Measurements from ENCODE around the gene MPP3. TPM values are rescaled to one million over a fixed set of nuclear protein-coding genes. Genes with fewer than 3 reads are reported as not detected.

Gene MPP3
- total and polyA plus RNA-seq, 4 donors = 9.9 to 38.7 (median 24.6) TPM

- TF ChIP-seq CTCF (IDR thresholded peaks at IDR 0.05; ENCODE audit: control extremely low read depth, extremely low read depth) = no peak
- Histone ChIP-seq H3K27me3 (ENCODE audit: control insufficient read depth in 3 of 3, insufficient read depth in 3 of 3, low read length in 2 of 3) (no peaks in the 10 kb centered on the region), H3K4me1 (ENCODE audit: control insufficient read depth in 5 of 5, insufficient read depth in 5 of 5, low read length in 5 of 5) (no peaks in the 10 kb centered on the region), H3K9me3 (ENCODE audit: control insufficient read depth in 4 of 4, insufficient read depth in 3 of 4, low read length in 3 of 4) (peaks cover 0 to 1% (median 0%) of the 10 kb centered on the region in 4 donors), H3K36me3 (ENCODE audit: control insufficient read depth in 4 of 4, insufficient read depth in 4 of 4, low read length in 4 of 4) (peaks cover 14 to 36% (median 23%) of the 10 kb centered on the region in 4 donors), H3K9ac (ENCODE audit: insufficient read depth in 1 of 2, low read length in 2 of 2) (no peak overlapping the region), H3K4me3 (no peak overlapping the region), H3K27ac (ENCODE audit: low read depth in 1 of 2, low read length in 1 of 2) (no peak overlapping the region)
- 95 to 96% methylated on average over 10 of the region's 10 CpGs for WGBS, 2 donors
- DNase-seq (no peak), ATAC-seq (ENCODE audit: insufficient read depth, low FRiP score) (no peak)
Observed at GRCh38 chr17:43812396-43813265, 20.3 kb downstream of the MPP3 start.

- Histone ChIP-seq H3K4me3 (no peak overlapping the region), H3K9ac (ENCODE audit: insufficient read depth in 1 of 2, low read length in 2 of 2) (no peak overlapping the region), H3K4me1 (ENCODE audit: control insufficient read depth in 5 of 5, insufficient read depth in 5 of 5, low read length in 5 of 5) (no peaks in the 10 kb centered on the region), H3K36me3 (ENCODE audit: control insufficient read depth in 4 of 4, insufficient read depth in 4 of 4, low read length in 4 of 4) (peaks cover 14 to 29% (median 21%) of the 10 kb centered on the region in 4 donors), H3K27ac (ENCODE audit: low read depth in 1 of 2, low read length in 1 of 2) (no peak overlapping the region), H3K27me3 (ENCODE audit: control insufficient read depth in 3 of 3, insufficient read depth in 3 of 3, low read length in 2 of 3) (no peaks in the 10 kb centered on the region), H3K9me3 (ENCODE audit: control insufficient read depth in 4 of 4, insufficient read depth in 3 of 4, low read length in 3 of 4) (peaks cover 0 to 1% (median 0%) of the 10 kb centered on the region in 4 donors)
- DNase-seq (no peak), ATAC-seq (ENCODE audit: insufficient read depth, low FRiP score) (no peak)
- no peak for TF ChIP-seq CTCF (IDR thresholded peaks at IDR 0.05; ENCODE audit: control extremely low read depth, extremely low read depth)
- WGBS, 2 donors = 91 to 93% methylated on average over 5 of the region's 5 CpGs
Observed at GRCh38 chr17:43810823-43811222, 22.1 kb downstream of the MPP3 start.

- no peak for TF ChIP-seq CTCF (IDR thresholded peaks at IDR 0.05; ENCODE audit: control extremely low read depth, extremely low read depth)
Observed at GRCh38 chr17:43810226-43810715, 22.7 kb downstream of the MPP3 start.

More at GRCh38 chr17:43810226-43810715, 22.7 kb downstream of the MPP3 start:
- Histone ChIP-seq H3K4me1 (ENCODE audit: control insufficient read depth in 5 of 5, insufficient read depth in 5 of 5, low read length in 5 of 5) (no peaks in the 10 kb centered on the region), H3K27ac (ENCODE audit: low read depth in 1 of 2, low read length in 1 of 2) (no peak overlapping the region), H3K36me3 (ENCODE audit: control insufficient read depth in 4 of 4, insufficient read depth in 4 of 4, low read length in 4 of 4) (peaks cover 14 to 29% (median 21%) of the 10 kb centered on the region in 4 donors), H3K27me3 (ENCODE audit: control insufficient read depth in 3 of 3, insufficient read depth in 3 of 3, low read length in 2 of 3) (no peaks in the 10 kb centered on the region), H3K9ac (ENCODE audit: insufficient read depth in 1 of 2, low read length in 2 of 2) (no peak overlapping the region), H3K4me3 (no peak overlapping the region), H3K9me3 (ENCODE audit: control insufficient read depth in 4 of 4, insufficient read depth in 3 of 4, low read length in 3 of 4) (peaks cover 0 to 1% (median 0%) of the 10 kb centered on the region in 4 donors)
- DNase-seq (no peak), ATAC-seq (ENCODE audit: insufficient read depth, low FRiP score) (no peak)
- 85 to 95% methylated on average over 4 of the region's 4 CpGs for WGBS, 2 donors

Data from lung (tissue), 12 donors.